Uterus (tissue), 4 donors: ENCODE results near the gene OR5V1. TPM values are rescaled to one million over a fixed set of nuclear protein-coding genes. Genes with fewer than 3 reads are reported as not detected.
"Not testable (repeated sequence)": the region's sequence is repeated elsewhere in the genome, so short reads cannot be mapped to it uniquely, and the experiment has no call there.

Experiments used
- DNase-seq, 2 donors: peaks; one replicate each; pipeline ENCODE4 v3.0.0-alpha.2; 2019 to 2020
- H3K27ac ChIP-seq, 2 donors: fragments of 200-600 bp; sonication (generic); 1 replicate in 1 of 2; 2 replicates in 1 of 2; pipeline ENCODE4 v1.5.1; 2016 to 2018
- H3K27me3 ChIP-seq, 2 donors: fragments of 200-600 bp; sonication (generic); one replicate each; pipeline ENCODE4 v1.5.1; 2018 to 2019; ENCODE audit warnings: control low read depth in 1 of 2
- H3K36me3 ChIP-seq, 2 donors: fragments of 200-600 bp; sonication (generic); one replicate each; pipeline ENCODE4 v1.5.1; 2019; ENCODE audit warnings: control low read depth in 1 of 2
- H3K4me1 ChIP-seq, 2 donors: fragments of 200-600 bp; sonication (generic); one replicate each; pipeline ENCODE4 v1.5.1; 2018 to 2019; ENCODE audit warnings: control low read depth in 1 of 2
- H3K4me3 ChIP-seq, 2 donors: fragments of 200-600 bp; sonication (generic); 1 replicate in 1 of 2; 2 replicates in 1 of 2; pipeline ENCODE4 v1.5.1; 2018 to 2019; ENCODE audit warnings: mild to moderate bottlenecking in 1 of 2
- H3K9me3 ChIP-seq, 2 donors: fragments of 200-600 bp; sonication (generic); one replicate each; pipeline ENCODE4 v1.5.1; 2019; ENCODE audit warnings: control low read depth in 1 of 2
- CTCF ChIP-seq, 4 experiments: fragments of 200-600 bp in 2 of 4; fragments of 450-650 bp in 2 of 4; sonication (generic) in 2 of 4; IDR thresholded peaks; one replicate each; pipeline ENCODE4 v1.5.1; 2016 to 2019; ENCODE audit warnings: antibody characterized with exemption in 4 of 4, mild to moderate bottlenecking in 2 of 4, moderate library complexity in 1 of 4
- POLR2A ChIP-seq, 2 donors: fragments of 450-650 bp; IDR thresholded peaks; one replicate each; pipeline ENCODE4 v1.6.1; 2016; ENCODE audit warnings: antibody characterized with exemption in 2 of 2, mild to moderate bottlenecking in 1 of 2, moderate library complexity in 1 of 2
- intact Hi-C: fragments of 100-400 bp; cut with DNase I; formaldehyde crosslinking; loops from one replicate; pipeline ENCODE4 v1.15.1; 2023; ENCODE audit warnings: low total_unique reads
- total RNA-seq, 4 donors: library from RNA; depleted of rRNA in 3 of 4; stranded (reverse); fragments of >200 nt in 3 of 4; gene quantifications; one replicate each; pipeline versions ENCODE4 v1.1.0 to v1.2.4, GENCODE V29; 2014 to 2023
- donor health status: DM: yes; HTN: yes; CAD: no.

OR5V1 gene
- total RNA-seq, 4 donors from 2014 or later, result not detected

- no peaks in the 10 kb centered on the region for H3K36me3 ChIP-seq
Measured at GRCh38 chr6:29388533-29388932, 19.9 kb upstream of the OR5V1 start.

GRCh38 chr6:29376003-29376402, 7.3 kb upstream of the OR5V1 start:
- no peak overlapping the region for H3K27ac ChIP-seq
- intact Hi-C loops, result no loop called here
- TF ChIP-seq POLR2A (IDR thresholded peaks at IDR 0.05), result no peak
- DNase-seq, result no peak
- H3K4me1 ChIP-seq, result no peaks in the 10 kb centered on the region
- H3K27me3 ChIP-seq, result no peaks in the 10 kb centered on the region
- H3K9me3 ChIP-seq, result no peaks in the 10 kb centered on the region
- H3K36me3 ChIP-seq, result no peaks in the 10 kb centered on the region
- no peak overlapping the region for H3K4me3 ChIP-seq

More at GRCh38 chr6:29388533-29388932, 19.9 kb upstream of the OR5V1 start:
- no peaks in the 10 kb centered on the region for H3K27me3 ChIP-seq
- no peak for DNase-seq
- H3K4me1 ChIP-seq, result no peaks in the 10 kb centered on the region
- TF ChIP-seq POLR2A (IDR thresholded peaks at IDR 0.05) (no peak), CTCF (IDR thresholded peaks at IDR 0.05) (no peak)
- intact Hi-C loops, result no loop called here
- no peak overlapping the region for H3K27ac ChIP-seq
- H3K9me3 ChIP-seq, result no peaks in the 10 kb centered on the region
- H3K4me3 ChIP-seq, result no peak overlapping the region

- H3K36me3 ChIP-seq, result no peaks in the 10 kb centered on the region
- no peak within 1 kb of the TSS for H3K4me3 ChIP-seq
- no peaks in the 10 kb centered on the region for H3K9me3 ChIP-seq
- no peaks in the 10 kb centered on the region for H3K4me1 ChIP-seq
- intact Hi-C loops, result no loop called here
- no peaks in the 10 kb centered on the region for H3K27me3 ChIP-seq
- no peak for DNase-seq
- no peak within 1 kb of the TSS for H3K27ac ChIP-seq
- TF ChIP-seq CTCF (IDR thresholded peaks at IDR 0.05) (no peak), POLR2A (IDR thresholded peaks at IDR 0.05) (no peak)
Measured at GRCh38 chr6:29375191-29375590, 6.5 kb upstream of the OR5V1 start, which contains the start of gene OR12D3. OR12D3 (minus strand) TSS chr6:29375291; CDS start chr6:29375287, 4 bp downstream.

- intact Hi-C loops, result no loop called here
- no peak for DNase-seq
- no peak for TF ChIP-seq POLR2A (IDR thresholded peaks at IDR 0.05)
- no peak for TF ChIP-seq CTCF (IDR thresholded peaks at IDR 0.05)
Measured at GRCh38 chr6:29355603-29356002, 13.1 kb downstream of the OR5V1 start.

GRCh38 chr6:29354980-29355379, 13.7 kb downstream of the OR5V1 start:
- Histone ChIP-seq H3K36me3 (no peaks in the 10 kb centered on the region), H3K27ac (no peak overlapping the region), H3K9me3 (no peaks in the 10 kb centered on the region), H3K4me3 (no peak overlapping the region), H3K4me1 (no peaks in the 10 kb centered on the region), H3K27me3 (no peaks in the 10 kb centered on the region)
- TF ChIP-seq CTCF (IDR thresholded peaks at IDR 0.05) (no peak), POLR2A (IDR thresholded peaks at IDR 0.05) (no peak)
- DNase-seq, result no peak
- intact Hi-C loops, result no loop called here

More at GRCh38 chr6:29355603-29356002, 13.1 kb downstream of the OR5V1 start:
- Histone ChIP-seq H3K27ac (no peak overlapping the region), H3K27me3 (no peaks in the 10 kb centered on the region), H3K36me3 (no peaks in the 10 kb centered on the region), H3K4me1 (no peaks in the 10 kb centered on the region), H3K9me3 (no peaks in the 10 kb centered on the region), H3K4me3 (no peak overlapping the region)

GRCh38 chr6:29349348-29349747, 19.3 kb downstream of the OR5V1 start:
- H3K4me3 ChIP-seq, intact Hi-C loops, H3K4me1 ChIP-seq, H3K27me3 ChIP-seq, H3K9me3 ChIP-seq, H3K27ac ChIP-seq, DNase-seq, H3K36me3 ChIP-seq: not testable (repeated sequence)
